ENCODE measurements around the gene DAB2. TPM values are rescaled to one million over a fixed set of nuclear protein-coding genes. Genes with fewer than 3 reads are reported as not detected.

DAB2 gene
- total RNA-seq, 1 experiment from 2014 or later, result 2.3 TPM

DNA sequence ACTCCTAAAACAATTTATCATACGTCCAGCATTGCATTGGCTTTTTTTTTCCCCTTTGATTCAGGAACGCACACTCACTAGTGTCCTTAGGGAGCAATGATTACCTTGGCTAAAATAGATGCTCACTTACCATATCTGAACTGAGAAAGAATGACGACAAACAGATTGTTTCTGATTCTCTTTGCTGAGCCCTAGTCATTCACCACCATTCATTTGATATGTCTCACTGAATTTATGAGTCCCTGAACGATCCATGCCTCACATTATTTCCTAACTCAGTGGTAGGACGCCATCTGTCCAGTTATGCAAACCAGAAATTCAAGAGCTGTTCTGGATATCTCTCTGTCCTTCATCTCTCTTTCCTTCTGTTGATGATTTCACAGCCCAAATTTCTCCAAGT is 39.3 kb upstream of the DAB2 start:
- no peaks in the 10 kb centered on the region for H3K23me2 ChIP-seq (ENCODE audit: insufficient read length, low read depth, low read length, poor library complexity, severe bottlenecking)
- TF ChIP-seq, protein P1, sequence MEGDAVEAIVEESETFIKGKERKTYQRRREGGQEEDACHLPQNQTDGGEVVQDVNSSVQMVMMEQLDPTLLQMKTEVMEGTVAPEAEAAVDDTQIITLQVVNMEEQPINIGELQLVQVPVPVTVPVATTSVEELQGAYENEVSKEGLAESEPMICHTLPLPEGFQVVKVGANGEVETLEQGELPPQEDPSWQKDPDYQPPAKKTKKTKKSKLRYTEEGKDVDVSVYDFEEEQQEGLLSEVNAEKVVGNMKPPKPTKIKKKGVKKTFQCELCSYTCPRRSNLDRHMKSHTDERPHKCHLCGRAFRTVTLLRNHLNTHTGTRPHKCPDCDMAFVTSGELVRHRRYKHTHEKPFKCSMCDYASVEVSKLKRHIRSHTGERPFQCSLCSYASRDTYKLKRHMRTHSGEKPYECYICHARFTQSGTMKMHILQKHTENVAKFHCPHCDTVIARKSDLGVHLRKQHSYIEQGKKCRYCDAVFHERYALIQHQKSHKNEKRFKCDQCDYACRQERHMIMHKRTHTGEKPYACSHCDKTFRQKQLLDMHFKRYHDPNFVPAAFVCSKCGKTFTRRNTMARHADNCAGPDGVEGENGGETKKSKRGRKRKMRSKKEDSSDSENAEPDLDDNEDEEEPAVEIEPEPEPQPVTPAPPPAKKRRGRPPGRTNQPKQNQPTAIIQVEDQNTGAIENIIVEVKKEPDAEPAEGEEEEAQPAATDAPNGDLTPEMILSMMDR (conservative IDR thresholded peaks at IDR 0.05), result no peak
- no peaks in the 10 kb centered on the region for H3K79me2 ChIP-seq (ENCODE audit: insufficient read depth, low read length)
- no peaks in the 10 kb centered on the region; the same call in 1 of the 2 replicates for H3K27me3 ChIP-seq (ENCODE audit: insufficient read depth, low read length)
- H2BK15ac ChIP-seq (ENCODE audit: low read depth, low read length), result no peak overlapping the region
- no peak overlapping the region for H2BK20ac ChIP-seq (ENCODE audit: low read depth, low read length, poor library complexity, severe bottlenecking)
- H4K5ac ChIP-seq (ENCODE audit: insufficient read length, low read depth, low read length), result no peak overlapping the region
- WGBS (ENCODE audit: extremely low coverage, insufficient read length, low lambda C conversion rate), result no CpG with 5 or more reads among the region's 5 CpGs
- no peak overlapping the region for H3T11ph ChIP-seq (ENCODE audit: low read length)
- no peak overlapping the region for H3K56ac ChIP-seq (ENCODE audit: insufficient read length, low read depth, low read length)
- no peak overlapping the region for H2BK5ac ChIP-seq (ENCODE audit: insufficient read length, low read length)
- no peak overlapping the region for H2AFZ ChIP-seq (ENCODE audit: low read length)
- H4K91ac ChIP-seq (ENCODE audit: insufficient read length, low read depth, low read length), result no peak overlapping the region
- DNase-seq, result no peak
- no peak overlapping the region for H4K8ac ChIP-seq (replicated peaks; ENCODE audit: insufficient read length, low read depth, low read length)
- H2AK5ac ChIP-seq (ENCODE audit: insufficient read length, low read length), result no peak overlapping the region
- peaks cover 38% of the 10 kb centered on the region for H3K27me3 Mint-ChIP-seq (ENCODE audit: low read depth)
- H3K4me1 ChIP-seq (ENCODE audit: insufficient read depth, low read length), result no peaks in the 10 kb centered on the region
- no peak overlapping the region for H3K4me2 ChIP-seq (ENCODE audit: insufficient read depth, insufficient read length, low read length)
- no peak overlapping the region for H3K18ac ChIP-seq (ENCODE audit: insufficient read length, low read depth, low read length)
- no peak overlapping the region for H3K27ac Mint-ChIP-seq
- H3K14ac ChIP-seq (ENCODE audit: insufficient read depth, low read length), result no peak overlapping the region
- no peaks in the 10 kb centered on the region for H3K9me3 Mint-ChIP-seq
- H3K27ac ChIP-seq (ENCODE audit: insufficient read length, low read depth, low read length), result no peak overlapping the region
- no peaks in the 10 kb centered on the region for H3K36me3 Mint-ChIP-seq (ENCODE audit: insufficient read depth in 1 of 3, low read depth in 3 of 3)
- no peak overlapping the region for H2BK12ac ChIP-seq (ENCODE audit: insufficient read length, low read depth, low read length)
- H3K23ac ChIP-seq (ENCODE audit: insufficient read length, low read depth, low read length), result no peak overlapping the region
- no peak overlapping the region for H3K4ac ChIP-seq (ENCODE audit: low read depth, low read length)
- H3K9me3 ChIP-seq (ENCODE audit: control insufficient read depth, low read depth, low read length), result no peaks in the 10 kb centered on the region
- H3K9ac ChIP-seq (ENCODE audit: extremely low read depth, insufficient read length, low read length), result no peak overlapping the region
- no peak overlapping the region for H3K4me3 Mint-ChIP-seq
- no peak overlapping the region for H2BK120ac ChIP-seq (ENCODE audit: low read depth, low read length, poor library complexity, severe bottlenecking)
- H3K79me1 ChIP-seq (ENCODE audit: insufficient read depth, low read depth, low read length, poor library complexity, severe bottlenecking), result no peaks in the 10 kb centered on the region
- H4K20me1 ChIP-seq (ENCODE audit: control insufficient read depth, insufficient read depth, insufficient read length), result no peaks in the 10 kb centered on the region
- peaks cover 0 to 3% of the 10 kb centered on the region in 2 experiments; a peak in 1 of 4 replicates for H3K4me1 Mint-ChIP-seq

Data from H9 (cell line).